HG03159 (cell line): ENCODE results near the gene KCTD20.

ENCODE experiments used
- ATAC-seq: cut with Tn5 transposase; IDR thresholded peaks from one replicate; pipeline ENCODE4 v1.9.1; 2021; ENCODE audit warnings: mild to moderate bottlenecking, moderate library complexity; ENCODE audit not compliant: unreplicated experiment

The KCTD20 gene

DNA sequence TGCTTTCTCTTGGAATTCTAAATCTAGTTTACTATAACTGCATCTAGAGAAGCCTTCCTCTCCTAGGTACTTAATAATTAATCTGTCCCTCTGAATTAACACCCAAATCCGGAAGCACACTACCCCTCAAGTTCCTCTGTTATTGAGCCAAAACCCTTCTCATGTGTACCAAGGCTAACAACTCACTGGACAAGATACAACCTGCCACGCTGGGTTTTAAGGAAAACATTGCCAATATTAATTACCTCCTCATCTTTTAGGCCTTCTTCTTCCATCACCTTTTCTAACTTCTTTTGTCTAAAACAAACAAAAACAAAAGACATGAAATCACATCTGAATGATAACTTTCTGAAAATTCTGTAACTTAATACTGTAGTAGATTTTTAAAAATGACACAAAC is 82.5 kb downstream of the KCTD20 start:
- ATAC-seq, result no peak

DNA sequence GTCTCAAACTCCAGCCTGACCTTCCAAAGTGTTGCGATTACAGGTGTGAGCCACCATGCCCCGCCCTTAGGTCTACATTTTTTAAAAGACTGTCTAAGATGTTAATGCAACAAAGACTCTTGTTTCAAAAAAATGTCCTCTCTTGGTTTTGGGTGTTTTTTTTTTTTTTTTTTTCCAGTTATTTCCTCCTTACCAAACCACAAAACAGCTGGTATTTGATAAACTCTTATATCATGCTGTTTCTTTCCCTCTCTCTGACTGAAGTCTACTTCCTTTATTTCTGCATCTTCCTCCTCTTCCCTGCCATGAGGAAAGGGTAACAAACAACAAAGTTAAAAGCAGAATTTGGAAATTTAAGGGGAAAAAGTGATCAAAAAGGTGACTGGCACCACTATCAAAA is 83.3 kb downstream of the KCTD20 start:
- no peak for ATAC-seq

DNA sequence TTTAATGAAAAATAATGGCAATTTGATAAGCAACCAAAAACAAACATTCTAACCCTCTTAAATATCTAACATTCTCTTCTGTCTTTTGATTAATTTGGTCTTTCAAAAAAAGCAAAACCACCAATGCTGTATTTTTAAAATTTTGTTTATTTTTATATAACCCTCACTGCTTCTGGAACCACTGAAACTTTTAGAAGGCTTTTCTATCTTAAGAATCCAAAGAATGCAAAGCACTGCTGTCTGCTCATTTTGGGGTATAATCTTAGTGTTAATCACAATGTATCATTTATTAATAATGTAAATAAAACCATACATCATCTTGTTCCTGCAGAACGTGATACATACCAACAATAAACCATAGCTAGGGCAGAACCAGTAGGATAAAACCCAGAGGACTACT is 90.5 kb downstream of the KCTD20 start:
- ATAC-seq, result no peak

DNA sequence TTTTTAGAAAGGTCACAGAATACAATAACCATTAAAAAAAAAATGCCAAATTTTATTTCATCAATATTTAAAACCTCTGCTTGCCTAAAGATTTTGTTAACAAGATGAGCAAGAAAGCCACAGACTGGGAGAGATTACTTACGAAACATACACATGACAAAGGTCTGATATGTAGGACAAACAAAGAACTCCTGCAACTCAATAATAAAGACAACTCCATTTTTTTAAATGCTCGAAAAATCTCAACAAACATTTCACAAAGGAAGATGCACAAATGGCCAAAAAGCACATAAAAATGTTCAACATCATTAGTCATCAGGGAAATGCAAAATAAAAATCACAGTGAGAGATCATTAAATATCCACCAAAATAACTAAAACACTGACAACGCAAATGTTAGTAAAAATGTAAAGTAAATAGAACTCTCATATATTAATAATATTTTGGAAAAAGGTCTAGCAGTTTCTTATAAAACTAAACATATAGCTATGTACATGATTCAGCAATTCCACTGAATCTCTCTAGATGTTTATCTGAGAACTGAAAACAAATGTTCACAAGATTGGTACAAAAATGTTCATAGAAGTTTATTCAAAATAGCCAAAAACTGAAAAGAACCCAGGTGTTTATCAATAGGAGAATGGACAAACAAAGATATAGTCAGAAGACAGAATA is 94.2 kb downstream of the KCTD20 start:
- no peak for ATAC-seq

DNA sequence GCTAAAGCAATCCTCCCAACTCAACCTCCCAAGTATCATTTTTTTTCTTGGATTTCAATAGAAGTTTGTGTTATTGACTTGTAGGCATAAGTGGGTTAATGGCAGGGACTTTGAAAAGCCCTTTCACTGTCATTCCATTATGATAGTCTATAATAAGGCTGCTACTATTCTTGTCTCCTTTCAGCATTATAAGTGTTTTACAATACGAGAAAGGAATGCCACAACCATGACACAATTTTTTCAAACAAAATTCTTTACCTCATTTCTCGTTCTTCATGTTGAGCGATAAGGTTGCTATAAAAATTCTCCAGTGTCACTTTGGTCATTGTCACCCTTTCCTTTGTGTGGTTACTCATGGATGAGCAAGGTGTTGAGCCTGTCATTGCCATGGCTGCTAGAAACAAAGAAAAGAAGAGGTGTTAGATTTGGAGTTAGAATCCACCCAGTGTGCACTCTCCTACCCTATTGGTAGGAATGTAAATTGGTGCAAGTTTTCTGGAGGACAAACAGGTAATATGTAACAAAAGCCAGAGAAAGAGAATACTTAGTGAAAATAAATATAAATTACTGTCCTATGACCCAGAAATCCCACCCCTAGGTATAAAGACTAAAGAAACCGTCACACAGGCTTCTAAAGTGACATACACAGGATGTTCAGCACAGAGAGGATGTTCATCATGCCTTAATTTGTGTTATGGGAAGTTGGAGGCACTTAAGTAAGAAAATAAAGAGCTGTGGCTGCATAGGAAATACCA is 97.2 kb downstream of the KCTD20 start:
- ATAC-seq, result no peak
